ENCODE measurements around the gene VANGL2. TPM values are rescaled to one million over a fixed set of nuclear protein-coding genes. Genes with fewer than 3 reads are reported as not detected.

VANGL2 gene
- 4.1 and 5.5 TPM in 2 replicates for total RNA-seq

GRCh38 chr1:160400223-160400645 lies at the start of gene VANGL2:
Gene VANGL2, plus strand, starts transcription at chr1:160400564. Its CDS starts 15,274 bp downstream, at chr1:160415838.
- Mint-ChIP-seq H3K4me3 (peak within 1 kb of the TSS; percentile 84), H3K9me3 (no peaks in the 10 kb centered on the region), H3K4me1 (peaks cover 45% of the 10 kb centered on the region), H3K36me3 (ENCODE audit: low read depth) (no peaks in the 10 kb centered on the region), H3K27ac (peak within 1 kb of the TSS; percentile 68), H3K27me3 (no peaks in the 10 kb centered on the region)
- ChIA-PET POLR2A (interaction anchor here (0.6 to 1.3 kb wide), 4 partner anchors 66 to 733 kb away, joined by 3 to 9 read pairs (median 7); no protein-coding TSS in a partner anchor), CTCF (no interaction called here)
- no peak for TF ChIP-seq CTCF (IDR thresholded peaks at IDR 0.05)
- peak; percentile 69 for ATAC-seq (ENCODE audit: low read depth)
- intact Hi-C loops (cut with micrococcal nuclease), result no loop called here
- DNase-seq, result peak; percentile 74

- intact Hi-C loops (cut with micrococcal nuclease), result no loop called here
- no peaks in the 10 kb centered on the region for H3K27me3 Mint-ChIP-seq
- no peak for TF ChIP-seq CTCF (IDR thresholded peaks at IDR 0.05)
- no peak for ATAC-seq (ENCODE audit: low read depth)
- no peaks in the 10 kb centered on the region for H3K9me3 Mint-ChIP-seq
- ChIA-PET CTCF (interaction anchor here (1.1 to 1.3 kb wide), 2 partner anchors 24 to 25 kb away, joined by 3 to 6 read pairs; no protein-coding TSS in a partner anchor), POLR2A (no interaction called here)
- H3K4me3 Mint-ChIP-seq, result no peak overlapping the region
- no peak overlapping the region for H3K27ac Mint-ChIP-seq
- DNase-seq, result no peak
- peaks cover 94% of the 10 kb centered on the region for H3K36me3 Mint-ChIP-seq (ENCODE audit: low read depth)
- H3K4me1 Mint-ChIP-seq, result peaks cover 14% of the 10 kb centered on the region
Measured at GRCh38 chr1:160351629-160352028, 48.7 kb upstream of the VANGL2 start.

- no peak for DNase-seq
- ATAC-seq (ENCODE audit: low read depth), result no peak
- no peaks in the 10 kb centered on the region for H3K27me3 Mint-ChIP-seq
- no peak overlapping the region for H3K27ac Mint-ChIP-seq
- no peaks in the 10 kb centered on the region for H3K9me3 Mint-ChIP-seq
- H3K4me1 Mint-ChIP-seq, result peaks cover 5% of the 10 kb centered on the region
- TF ChIP-seq CTCF (IDR thresholded peaks at IDR 0.05), result no peak
- ChIA-PET CTCF (interaction anchor here (1.3 to 1.8 kb wide), 2 partner anchors 24 to 61 kb away, joined by 3 to 7 read pairs; no protein-coding TSS in a partner anchor), POLR2A (interaction anchor here (0.6 kb wide), 1 partner anchor 512 kb away, joined by 3 read pairs; no protein-coding TSS in a partner anchor)
- no peak overlapping the region for H3K4me3 Mint-ChIP-seq
- peaks cover 96% of the 10 kb centered on the region for H3K36me3 Mint-ChIP-seq (ENCODE audit: low read depth)
- intact Hi-C loops (cut with micrococcal nuclease), result no loop called here
Measured at GRCh38 chr1:160352555-160352954, 47.8 kb upstream of the VANGL2 start.

- Mint-ChIP-seq H3K36me3 (ENCODE audit: low read depth) (peaks cover 97% of the 10 kb centered on the region), H3K27me3 (no peaks in the 10 kb centered on the region), H3K9me3 (no peaks in the 10 kb centered on the region), H3K4me1 (no peaks in the 10 kb centered on the region), H3K27ac (peak overlapping the region; percentile 37), H3K4me3 (no peak overlapping the region)
- CTCF ChIA-PET, result interaction anchor here (1.3 to 3.0 kb wide), 4 partner anchors 11 to 62 kb away, joined by 3 to 30 read pairs (median 6); no protein-coding TSS in a partner anchor
- TF ChIP-seq CTCF (IDR thresholded peaks at IDR 0.05), result no peak
- no peak for ATAC-seq (ENCODE audit: low read depth)
- POLR2A ChIA-PET, result interaction anchor here (0.6 kb wide), 1 partner anchor 512 kb away, joined by 3 read pairs; no protein-coding TSS in a partner anchor
- intact Hi-C loops (cut with micrococcal nuclease), result no loop called here
- no peak for DNase-seq
Measured at GRCh38 chr1:160353223-160353622, 47.1 kb upstream of the VANGL2 start.

GRCh38 chr1:160354388-160354985 lies 45.9 kb upstream of the VANGL2 start:
- Mint-ChIP-seq H3K4me1 (no peaks in the 10 kb centered on the region), H3K36me3 (ENCODE audit: low read depth) (peaks cover 98% of the 10 kb centered on the region), H3K27ac (no peak overlapping the region), H3K27me3 (no peaks in the 10 kb centered on the region), H3K4me3 (no peak overlapping the region), H3K9me3 (no peaks in the 10 kb centered on the region)
- TF ChIP-seq CTCF (IDR thresholded peaks at IDR 0.05), result no peak
- intact Hi-C loops (cut with micrococcal nuclease), result loop anchor here (1.0 kb wide), 2 partner anchors 22 to 253 kb away; no protein-coding TSS in a partner anchor
- ChIA-PET POLR2A (interaction anchor here (1.8 kb wide), 1 partner anchor 18 kb away, joined by 4 read pairs; no protein-coding TSS in a partner anchor), CTCF (interaction anchor here (0.9 to 3.0 kb wide), 7 partner anchors 8 to 253 kb away, joined by 3 to 30 read pairs (median 4); no protein-coding TSS in a partner anchor)
- DNase-seq (no peak), ATAC-seq (ENCODE audit: low read depth) (peak; percentile 54)
